Measurements from ENCODE around the gene UBR4.

DNA sequence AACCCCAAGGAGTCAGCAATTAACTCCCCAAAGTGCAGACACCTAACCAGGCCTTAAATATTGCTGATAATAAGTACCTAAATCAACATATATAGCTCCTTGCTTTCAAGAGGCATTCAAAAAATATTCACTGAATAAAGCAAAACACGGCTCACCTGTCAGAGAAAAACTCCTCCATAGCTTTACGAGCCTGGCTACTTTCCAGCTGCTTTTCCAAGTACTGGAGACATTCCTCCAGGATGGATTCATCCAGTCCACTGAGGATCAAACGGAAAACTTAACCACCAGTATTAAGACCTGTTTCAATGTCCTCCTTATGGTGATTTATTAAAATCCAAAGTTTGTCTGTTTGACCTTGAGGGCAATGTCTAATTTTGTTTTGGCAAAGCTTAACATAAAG is 44.6 kb downstream of the UBR4 start:
- TF ChIP-seq POLR2A (IDR thresholded peaks at IDR 0.05; ENCODE audit: low read depth, low read length), result no peak
- TF ChIP-seq TAF1 (IDR thresholded peaks at IDR 0.05; ENCODE audit: borderline replicate concordance, low read depth, low read length), result no peak
